ENCODE measurements around the gene BHLHA9. TPM values are rescaled to one million over a fixed set of nuclear protein-coding genes. Genes with fewer than 3 reads are reported as not detected.

The BHLHA9 gene
- total RNA-seq, result not detected in 2 replicates

GRCh38 chr17:1270210-1271029, at the start of gene BHLHA9:
TSS of gene BHLHA9 (plus strand) at chr17:1270444. CDS start at chr17:1270564, 120 bp downstream.

Other genes with a start within 250 kb of the BHLHA9 start
- gene ABR, start 90.5 kb upstream of the BHLHA9 start, total RNA-seq, result 90.8 and 115 TPM in 2 replicates
- gene TRARG1, start 9.2 kb downstream of the BHLHA9 start, total RNA-seq, result not detected in 2 replicates
- gene YWHAE, start 129.8 kb downstream of the BHLHA9 start, total RNA-seq, result 613 and 797 TPM in 2 replicates
- gene CRK, start 185.8 kb downstream of the BHLHA9 start, total RNA-seq, result 81.0 and 120 TPM in 2 replicates
- 188 and 259 TPM in 2 replicates for gene MYO1C, start 222.2 kb downstream of the BHLHA9 start, total RNA-seq
- gene INPP5K, start 246.2 kb downstream of the BHLHA9 start, total RNA-seq, result 25.6 and 46.2 TPM in 2 replicates